ENCODE measurements around the gene ANO8. TPM values are rescaled to one million over a fixed set of nuclear protein-coding genes. Genes with fewer than 3 reads are reported as not detected.

The ANO8 gene
- total and polyA plus RNA-seq, 11 donors: 4.8 to 11.0 (median 7.9) TPM

DNA sequence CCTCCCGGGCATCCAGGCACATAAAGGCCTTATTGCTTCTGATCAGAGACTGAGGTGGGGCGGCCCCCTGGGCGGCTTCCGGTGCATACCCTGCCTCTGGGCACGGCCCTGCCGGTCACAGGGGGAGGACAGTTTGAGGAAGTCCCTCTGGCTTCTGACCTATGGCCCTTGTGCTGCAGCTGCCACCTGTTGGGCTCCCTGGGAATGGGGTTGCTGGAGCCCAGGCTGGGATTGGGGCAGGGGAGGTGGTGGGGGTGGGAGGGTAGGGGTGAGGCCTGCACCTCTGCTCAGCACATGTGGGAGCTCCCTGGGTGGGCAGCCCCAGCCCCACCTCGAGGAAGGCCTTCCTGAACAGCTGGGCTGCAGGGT, 10.7 kb downstream of the ANO8 start:
- intact Hi-C loops (cut with DNase I): no loop called here
- H3K36me3 ChIP-seq: peaks cover 0 to 50% (median 28%) of the 10 kb centered on the region in 9 donors
- DNase-seq (no peak), ATAC-seq (no peak)
- no peak overlapping the region for H3K27ac ChIP-seq
- H3K4me3 ChIP-seq: peak overlapping the region in 2 of 12 donors; percentile 7 to 46
- H3K9me3 ChIP-seq: no peaks in the 10 kb centered on the region
- 37 to 67% (median 44%) methylated on average over 1 to 7 of the region's 7 CpGs for WGBS, 4 donors
- TF ChIP-seq POLR2A (IDR thresholded peaks at IDR 0.05): no peak
- TF ChIP-seq, protein P1, sequence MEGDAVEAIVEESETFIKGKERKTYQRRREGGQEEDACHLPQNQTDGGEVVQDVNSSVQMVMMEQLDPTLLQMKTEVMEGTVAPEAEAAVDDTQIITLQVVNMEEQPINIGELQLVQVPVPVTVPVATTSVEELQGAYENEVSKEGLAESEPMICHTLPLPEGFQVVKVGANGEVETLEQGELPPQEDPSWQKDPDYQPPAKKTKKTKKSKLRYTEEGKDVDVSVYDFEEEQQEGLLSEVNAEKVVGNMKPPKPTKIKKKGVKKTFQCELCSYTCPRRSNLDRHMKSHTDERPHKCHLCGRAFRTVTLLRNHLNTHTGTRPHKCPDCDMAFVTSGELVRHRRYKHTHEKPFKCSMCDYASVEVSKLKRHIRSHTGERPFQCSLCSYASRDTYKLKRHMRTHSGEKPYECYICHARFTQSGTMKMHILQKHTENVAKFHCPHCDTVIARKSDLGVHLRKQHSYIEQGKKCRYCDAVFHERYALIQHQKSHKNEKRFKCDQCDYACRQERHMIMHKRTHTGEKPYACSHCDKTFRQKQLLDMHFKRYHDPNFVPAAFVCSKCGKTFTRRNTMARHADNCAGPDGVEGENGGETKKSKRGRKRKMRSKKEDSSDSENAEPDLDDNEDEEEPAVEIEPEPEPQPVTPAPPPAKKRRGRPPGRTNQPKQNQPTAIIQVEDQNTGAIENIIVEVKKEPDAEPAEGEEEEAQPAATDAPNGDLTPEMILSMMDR (IDR thresholded peaks at IDR 0.05): no peak
- peaks cover 0 to 3% (median 0%) of the 10 kb centered on the region in 9 donors for H3K27me3 ChIP-seq
- peaks cover 0 to 17% (median 0%) of the 10 kb centered on the region in 12 donors for H3K4me1 ChIP-seq

DNA sequence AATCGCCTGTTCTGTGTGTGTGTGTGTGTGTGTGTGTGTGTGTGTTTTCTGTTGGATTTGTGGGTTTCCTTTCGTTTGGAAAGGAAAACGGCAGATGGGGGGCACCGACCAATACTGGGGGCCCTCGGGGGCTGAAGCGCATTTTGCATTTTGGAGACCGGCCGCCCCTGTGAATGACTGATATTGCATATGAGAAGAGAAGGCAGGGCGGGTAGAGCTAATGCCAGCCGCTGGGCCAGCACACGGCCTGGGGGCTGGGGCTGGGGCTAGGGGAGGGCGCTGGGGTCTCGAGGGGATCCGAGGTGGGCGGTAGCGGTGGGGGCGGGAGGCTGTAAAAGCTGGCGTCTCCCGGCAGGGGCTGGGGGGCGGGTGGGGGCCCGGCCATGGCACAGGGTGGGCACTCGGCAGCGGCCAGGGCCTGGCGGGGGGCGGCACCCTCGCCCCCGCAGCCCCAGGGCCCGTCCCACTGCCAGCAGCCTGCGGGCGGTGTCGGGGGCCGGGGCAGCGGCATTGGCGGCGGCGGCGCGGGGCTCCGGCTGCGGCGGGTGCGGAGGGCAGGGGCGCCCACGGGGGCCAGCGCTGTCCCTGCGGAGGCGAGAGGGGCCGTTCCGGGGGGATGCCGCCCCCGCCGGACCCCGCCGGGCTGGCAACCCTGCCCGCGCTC, 11.2 kb downstream of the ANO8 start:
- Histone ChIP-seq H3K4me3 (peak overlapping the region in 2 of 12 donors; percentile 7 to 46), H3K36me3 (peaks cover 0 to 53% (median 30%) of the 10 kb centered on the region in 9 donors), H3K27ac (no peak overlapping the region), H3K9me3 (no peaks in the 10 kb centered on the region), H3K4me1 (peaks cover 0 to 12% (median 0%) of the 10 kb centered on the region in 12 donors), H3K27me3 (no peaks in the 10 kb centered on the region)
- no peak for DNase-seq
- 42 to 86% (median 51%) methylated on average over 11 to 56 of the region's 56 CpGs for WGBS, 4 donors
- no peak for ATAC-seq
- TF ChIP-seq, protein P1 (IDR thresholded peaks at IDR 0.05): no peak
- TF ChIP-seq POLR2A (IDR thresholded peaks at IDR 0.05): no peak
- intact Hi-C loops (cut with DNase I): no loop called here

DNA sequence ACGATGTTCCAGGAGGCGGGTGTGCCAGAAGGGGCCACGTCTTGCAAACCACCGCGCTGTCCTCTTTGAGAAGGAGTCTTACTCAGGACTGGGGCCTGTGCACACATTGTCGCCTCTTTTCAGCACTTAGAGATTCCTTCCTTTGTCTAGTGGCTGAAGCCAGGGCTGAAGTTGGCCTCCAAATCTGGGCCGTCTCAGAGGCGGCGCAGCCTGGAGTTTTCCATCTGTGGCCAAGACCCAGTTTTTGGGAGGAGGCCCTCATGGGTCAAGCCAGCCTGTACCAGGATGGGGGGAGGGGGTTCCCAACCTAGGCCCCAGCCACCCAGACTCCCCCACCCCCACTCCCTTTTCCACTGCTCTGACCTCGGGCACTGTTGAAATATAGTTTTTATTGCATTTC, 11.8 kb downstream of the ANO8 start:
- DNase-seq (no peak), ATAC-seq (no peak)
- Histone ChIP-seq H3K27me3 (no peaks in the 10 kb centered on the region), H3K4me3 (no peak overlapping the region), H3K4me1 (peaks cover 0 to 8% (median 0%) of the 10 kb centered on the region in 12 donors), H3K27ac (no peak overlapping the region), H3K36me3 (peaks cover 0 to 50% (median 30%) of the 10 kb centered on the region in 9 donors), H3K9me3 (no peaks in the 10 kb centered on the region)
- intact Hi-C loops (cut with DNase I): no loop called here
- WGBS, 4 donors: 67 to 83% (median 81%) methylated on average over 5 to 10 of the region's 10 CpGs
- no peak for TF ChIP-seq POLR2A (IDR thresholded peaks at IDR 0.05)
- TF ChIP-seq, protein P1 (IDR thresholded peaks at IDR 0.05): no peak

DNA sequence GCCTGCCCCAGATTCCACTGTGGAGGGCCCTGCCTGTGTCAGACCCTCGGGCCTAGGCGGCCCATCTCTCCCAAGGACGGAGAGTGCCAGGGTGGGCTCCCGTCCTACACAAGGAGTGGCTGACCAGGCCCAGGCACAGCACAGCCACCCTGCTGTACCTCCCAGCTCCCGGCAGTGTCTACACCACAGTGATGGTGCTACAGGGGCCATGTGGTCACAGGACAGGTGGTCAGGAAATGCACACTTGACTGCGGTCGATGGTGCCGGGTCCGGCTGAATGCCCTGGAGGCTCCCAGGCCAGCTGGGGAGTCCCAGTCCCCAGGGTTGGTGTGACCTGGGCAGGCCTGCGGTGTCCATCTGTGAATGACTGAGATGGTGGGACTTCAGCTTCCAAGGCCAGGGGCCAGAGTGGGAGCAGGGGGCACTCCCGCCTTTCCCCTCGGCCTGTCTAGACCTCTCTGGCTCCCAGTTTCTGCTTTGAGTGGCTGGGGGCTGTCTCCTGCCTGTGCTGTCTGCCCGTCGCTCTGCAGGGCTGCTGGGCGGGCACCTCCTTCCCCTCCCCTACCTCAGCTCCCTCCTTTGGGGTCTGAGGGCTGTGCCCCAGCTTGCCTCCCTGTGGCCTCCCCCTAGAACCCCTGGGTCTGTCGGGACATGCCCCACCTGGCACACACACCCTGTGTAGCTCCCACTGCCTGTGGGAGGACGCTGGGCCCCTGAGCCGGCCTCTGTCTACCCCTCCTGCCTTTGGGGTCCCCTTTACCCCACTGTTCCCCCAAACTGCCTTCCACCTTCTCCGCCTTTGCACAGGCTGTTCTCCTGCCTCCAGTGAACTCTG, 12.8 kb downstream of the ANO8 start:
- intact Hi-C loops (cut with DNase I): no loop called here

More for the DNA sequence above, 12.8 kb downstream of the ANO8 start:
- H3K27me3 ChIP-seq: no peaks in the 10 kb centered on the region
- DNase-seq: no peak
- TF ChIP-seq, protein P1 (IDR thresholded peaks at IDR 0.05): no peak
- no peak for TF ChIP-seq POLR2A (IDR thresholded peaks at IDR 0.05)
- peaks cover 0 to 50% (median 32%) of the 10 kb centered on the region in 9 donors for H3K36me3 ChIP-seq
- peak in 1 of 4 donors; percentile 7 for ATAC-seq
- H3K4me1 ChIP-seq: peaks cover 0 to 8% (median 0%) of the 10 kb centered on the region in 12 donors
- no peaks in the 10 kb centered on the region for H3K9me3 ChIP-seq
- WGBS, 4 donors: 89 to 94% (median 91%) methylated on average over 7 to 19 of the region's 19 CpGs
- H3K4me3 ChIP-seq: no peak overlapping the region
- H3K27ac ChIP-seq: no peak overlapping the region
